K562 (cell line): ENCODE data around the gene MIP. TPM values are rescaled to one million over a fixed set of nuclear protein-coding genes. Genes with fewer than 3 reads are reported as not detected.
A peak's percentile ranks its signal among the peaks of the same experiment; 100 is the strongest.

Source experiments
- CHD2 ChIP-seq: IDR thresholded peaks from 2 replicates; pipeline ENCODE4 v1.6.1; 2011; ENCODE audit warnings: low read depth, low read length
- CSDE1 ChIP-seq, 2 experiments: fragments of 450-650 bp; IDR thresholded peaks; 2 replicates each; pipeline ENCODE4 v1.6.1; 2016; ENCODE audit warnings: mild to moderate bottlenecking in 1 of 2
- KLF16 ChIP-seq: IDR thresholded peaks from 2 replicates; pipeline ENCODE4 v1.6.1; 2016; ENCODE audit warnings: antibody characterized with exemption
- MIER1 ChIP-seq: fragments of 450-650 bp; IDR thresholded peaks from 2 replicates; pipeline ENCODE4 v1.6.1; 2016; ENCODE audit warnings: antibody characterized with exemption, mild to moderate bottlenecking, low read depth
- POLR2AphosphoS2 ChIP-seq: IDR thresholded peaks from 2 replicates; pipeline ENCODE4 v1.6.1; 2012; ENCODE audit warnings: low read length, improper control_type of control experiment
- SAFB2 ChIP-seq: fragments of 200-400 bp; formaldehyde crosslinking; IDR thresholded peaks from 2 replicates; pipeline ENCODE4 v1.6.1; 2018; ENCODE audit warnings: borderline replicate concordance, low read length, low read depth, moderate library complexity; ENCODE audit not compliant: severe bottlenecking
- SMAD1 ChIP-seq: fragments of 150-350 bp; IDR thresholded peaks from 2 replicates; pipeline ENCODE4 v1.6.1; 2014; ENCODE audit warnings: low read length, low read depth; ENCODE audit not compliant: partially characterized antibody
- SREBF1 ChIP-seq: fragments of 150-350 bp; IDR thresholded peaks from 2 replicates; pipeline ENCODE4 v1.6.1; 2014; ENCODE audit warnings: antibody characterized with exemption, low read depth, low read length, borderline replicate concordance
- ZBTB7A ChIP-seq: IDR thresholded peaks from 2 replicates; pipeline ENCODE4 v1.6.1; 2011; ENCODE audit warnings: low read depth, mild to moderate bottlenecking, low read length, moderate library complexity, borderline replicate concordance; ENCODE audit not compliant: control insufficient read depth
- ZEB2 ChIP-seq: fragments of 450-650 bp; IDR thresholded peaks from 2 replicates; pipeline ENCODE4 v1.6.1; 2016
- ZNF175 ChIP-seq: fragments of 200-800 bp; sonication (Bioruptor generic); IDR thresholded peaks from 2 replicates; pipeline ENCODE4 v1.6.1; 2016; ENCODE audit warnings: low read depth, mild to moderate bottlenecking, missing genetic modification characterization, missing compliant biosample characterization
- ZNF212 ChIP-seq: fragments of 450-650 bp; formaldehyde crosslinking; IDR thresholded peaks from 2 replicates; pipeline ENCODE4 v1.4.0; 2020; ENCODE audit warnings: mild to moderate bottlenecking
- ZNF354B ChIP-seq: fragments of 250-450 bp; sonication (Bioruptor Pico); IDR thresholded peaks from 2 replicates; pipeline ENCODE4 v1.4.0; 2020
- ZNF76 ChIP-seq: fragments of 250-450 bp; sonication (Bioruptor Pico); IDR thresholded peaks from 2 replicates; pipeline ENCODE4 v1.4.0; 2020; ENCODE audit warnings: mild to moderate bottlenecking, moderate library complexity, borderline replicate concordance
- polyA plus RNA-seq, 8 experiments: library from polyadenylated mRNA; depleted of rRNA in 4 of 8; stranded (reverse) in 5 of 8; unstranded in 3 of 8; fragments of >200 nt; fragmentation: Nextera tagmentation in 2 of 8; fragmentation: Illumina TruSeq in 1 of 8; extraction: Ambion mirVana in 2 of 8; extraction: Trizol in 1 of 8; gene quantifications; 2 replicates each; pipeline versions ENCODE4 v1.2.1 to v1.2.3, GENCODE V29; 2011 to 2014; ENCODE audit warnings: inconsistent platforms in 1 of 8, missing spikeins in 1 of 8
- total RNA-seq, 7 experiments: library from RNA; depleted of rRNA in 6 of 7; stranded (reverse); fragments of >200 nt in 6 of 7; fragmentation: Illumina TruSeq in 2 of 7; extraction: Trizol in 2 of 7; gene quantifications; 2 replicates each; pipeline versions ENCODE4 v1.2.1 to v1.2.3, GENCODE V29; 2011 to 2021; ENCODE audit warnings: low replicate concordance in 1 of 7
- TF ChIP-seq, protein P1 (sequence below): sonication (generic); formaldehyde crosslinking; IDR thresholded peaks from 2 replicates; pipeline ENCODE4 v1.8.0; 2022; ENCODE audit warnings: mild to moderate bottlenecking, missing genetic modification reagents, borderline replicate concordance
- TF ChIP-seq, protein P2 (sequence below): fragments of 250-450 bp; sonication (Bioruptor Pico); IDR thresholded peaks from 2 replicates; pipeline ENCODE4 v1.8.0; 2022; ENCODE audit warnings: inconsistent platforms, mild to moderate bottlenecking, moderate library complexity, borderline replicate concordance
- TF ChIP-seq, protein P3 (sequence below): fragments of 450-650 bp; IDR thresholded peaks from 2 replicates; pipeline ENCODE4 v1.6.1; 2016
- TF ChIP-seq, protein P4 (sequence below), 3 experiments: IDR thresholded peaks in 2 of 3; conservative IDR thresholded peaks in 1 of 3; 2 replicates each; pipeline ENCODE4 v1.5.1; 2011 to 2012; ENCODE audit warnings: low read length in 3 of 3, mild to moderate bottlenecking in 3 of 3, control low read depth in 2 of 3, improper control_type of control experiment in 1 of 3, inconsistent platforms in 1 of 3, low read depth in 1 of 3, mixed read lengths in 1 of 3, moderate library complexity in 1 of 3; ENCODE audit not compliant: insufficient read depth in 2 of 3
- TF ChIP-seq, protein P5 (sequence below): fragments of 450-650 bp; IDR thresholded peaks from 2 replicates; pipeline ENCODE4 v1.6.1; 2016; ENCODE audit warnings: antibody characterized with exemption

MIP gene
- total and polyA plus RNA-seq, 9 of the 15 experiments (the other 6 are each of a cell fraction or from before 2014, with no cell fraction given) = 0.09 to 0.36 (median 0.19) TPM; not detected in 5

DNA sequence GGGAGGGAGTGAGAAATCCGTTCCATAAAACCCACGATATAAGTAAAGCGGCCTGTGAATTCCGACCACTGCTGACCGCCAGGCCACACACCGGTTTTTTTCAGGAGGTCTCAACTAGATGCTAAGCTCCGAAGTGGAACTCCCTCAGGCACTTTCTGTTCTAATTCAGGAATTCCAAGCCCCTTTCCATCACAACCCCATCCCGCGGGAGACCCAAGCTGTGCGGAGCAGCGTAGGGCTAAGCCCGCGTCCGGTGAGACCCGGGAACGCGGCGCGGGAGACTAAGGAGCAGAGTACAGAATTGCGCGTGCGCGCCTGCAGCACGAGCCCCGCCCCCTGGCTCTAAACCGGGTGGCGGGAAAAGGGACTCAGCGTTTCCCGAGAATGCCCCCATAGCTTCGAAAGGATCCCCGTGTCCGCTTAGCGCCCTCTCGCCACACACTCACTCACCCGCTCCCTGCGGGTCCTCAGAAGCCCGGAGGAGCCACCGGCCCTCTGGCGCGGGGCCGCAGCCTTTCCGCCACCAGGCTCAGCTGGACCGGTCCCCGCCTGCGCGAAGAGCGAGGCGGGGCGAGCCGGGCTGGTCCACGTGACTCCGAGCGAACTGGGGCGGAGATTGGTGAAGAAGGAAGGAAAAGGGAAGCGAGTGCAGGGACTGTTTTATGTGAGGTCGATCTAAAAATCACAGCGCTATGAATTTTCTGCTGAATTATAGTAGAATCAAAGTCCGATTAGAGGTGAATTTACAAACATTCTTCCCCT is 5.4 kb downstream of the MIP start, which contains the start of gene TIMELESS (continued):
- TF ChIP-seq, protein P1, sequence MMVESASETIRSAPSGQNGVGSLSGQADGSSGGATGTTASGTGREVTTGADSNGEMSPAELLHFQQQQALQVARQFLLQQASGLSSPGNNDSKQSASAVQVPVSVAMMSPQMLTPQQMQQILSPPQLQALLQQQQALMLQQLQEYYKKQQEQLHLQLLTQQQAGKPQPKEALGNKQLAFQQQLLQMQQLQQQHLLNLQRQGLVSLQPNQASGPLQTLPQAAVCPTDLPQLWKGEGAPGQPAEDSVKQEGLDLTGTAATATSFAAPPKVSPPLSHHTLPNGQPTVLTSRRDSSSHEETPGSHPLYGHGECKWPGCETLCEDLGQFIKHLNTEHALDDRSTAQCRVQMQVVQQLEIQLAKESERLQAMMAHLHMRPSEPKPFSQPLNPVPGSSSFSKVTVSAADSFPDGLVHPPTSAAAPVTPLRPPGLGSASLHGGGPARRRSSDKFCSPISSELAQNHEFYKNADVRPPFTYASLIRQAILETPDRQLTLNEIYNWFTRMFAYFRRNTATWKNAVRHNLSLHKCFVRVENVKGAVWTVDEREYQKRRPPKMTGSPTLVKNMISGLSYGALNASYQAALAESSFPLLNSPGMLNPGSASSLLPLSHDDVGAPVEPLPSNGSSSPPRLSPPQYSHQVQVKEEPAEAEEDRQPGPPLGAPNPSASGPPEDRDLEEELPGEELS (CRISPR knock-in tag) = no peak; the same call in 1 of the 2 replicates
- TF ChIP-seq MIER1 (no peak), ZNF76 (CRISPR knock-in tag) (no peak), ZNF175 (CRISPR knock-in tag) (peak; percentile 13; the same call in 1 of the 2 replicates), ZBTB7A (peak; percentile 62; the same call in 1 of the 2 replicates), SREBF1 (no peak), ZNF212 (CRISPR knock-in tag) (no peak), SMAD1 (no peak), POLR2AphosphoS2 (no peak), KLF16 (no peak), ZNF354B (CRISPR knock-in tag) (no peak), SAFB2 (no peak), CHD2 (no peak; the same call in 1 of the 2 replicates), CSDE1 (IDR thresholded peaks at IDR 0.05) (peak in 1 of 2 experiments; percentile 37; a peak in 1 of 4 replicates), ZEB2 (0 out of 2 replicates have a peak, but pooled peaks have one; percentile 17)
- TF ChIP-seq, protein P2, sequence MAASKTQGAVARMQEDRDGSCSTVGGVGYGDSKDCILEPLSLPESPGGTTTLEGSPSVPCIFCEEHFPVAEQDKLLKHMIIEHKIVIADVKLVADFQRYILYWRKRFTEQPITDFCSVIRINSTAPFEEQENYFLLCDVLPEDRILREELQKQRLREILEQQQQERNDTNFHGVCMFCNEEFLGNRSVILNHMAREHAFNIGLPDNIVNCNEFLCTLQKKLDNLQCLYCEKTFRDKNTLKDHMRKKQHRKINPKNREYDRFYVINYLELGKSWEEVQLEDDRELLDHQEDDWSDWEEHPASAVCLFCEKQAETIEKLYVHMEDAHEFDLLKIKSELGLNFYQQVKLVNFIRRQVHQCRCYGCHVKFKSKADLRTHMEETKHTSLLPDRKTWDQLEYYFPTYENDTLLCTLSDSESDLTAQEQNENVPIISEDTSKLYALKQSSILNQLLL = no peak
- TF ChIP-seq, protein P3, sequence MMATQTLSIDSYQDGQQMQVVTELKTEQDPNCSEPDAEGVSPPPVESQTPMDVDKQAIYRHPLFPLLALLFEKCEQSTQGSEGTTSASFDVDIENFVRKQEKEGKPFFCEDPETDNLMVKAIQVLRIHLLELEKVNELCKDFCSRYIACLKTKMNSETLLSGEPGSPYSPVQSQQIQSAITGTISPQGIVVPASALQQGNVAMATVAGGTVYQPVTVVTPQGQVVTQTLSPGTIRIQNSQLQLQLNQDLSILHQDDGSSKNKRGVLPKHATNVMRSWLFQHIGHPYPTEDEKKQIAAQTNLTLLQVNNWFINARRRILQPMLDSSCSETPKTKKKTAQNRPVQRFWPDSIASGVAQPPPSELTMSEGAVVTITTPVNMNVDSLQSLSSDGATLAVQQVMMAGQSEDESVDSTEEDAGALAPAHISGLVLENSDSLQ = no peak
- TF ChIP-seq, protein P4, sequence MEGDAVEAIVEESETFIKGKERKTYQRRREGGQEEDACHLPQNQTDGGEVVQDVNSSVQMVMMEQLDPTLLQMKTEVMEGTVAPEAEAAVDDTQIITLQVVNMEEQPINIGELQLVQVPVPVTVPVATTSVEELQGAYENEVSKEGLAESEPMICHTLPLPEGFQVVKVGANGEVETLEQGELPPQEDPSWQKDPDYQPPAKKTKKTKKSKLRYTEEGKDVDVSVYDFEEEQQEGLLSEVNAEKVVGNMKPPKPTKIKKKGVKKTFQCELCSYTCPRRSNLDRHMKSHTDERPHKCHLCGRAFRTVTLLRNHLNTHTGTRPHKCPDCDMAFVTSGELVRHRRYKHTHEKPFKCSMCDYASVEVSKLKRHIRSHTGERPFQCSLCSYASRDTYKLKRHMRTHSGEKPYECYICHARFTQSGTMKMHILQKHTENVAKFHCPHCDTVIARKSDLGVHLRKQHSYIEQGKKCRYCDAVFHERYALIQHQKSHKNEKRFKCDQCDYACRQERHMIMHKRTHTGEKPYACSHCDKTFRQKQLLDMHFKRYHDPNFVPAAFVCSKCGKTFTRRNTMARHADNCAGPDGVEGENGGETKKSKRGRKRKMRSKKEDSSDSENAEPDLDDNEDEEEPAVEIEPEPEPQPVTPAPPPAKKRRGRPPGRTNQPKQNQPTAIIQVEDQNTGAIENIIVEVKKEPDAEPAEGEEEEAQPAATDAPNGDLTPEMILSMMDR (IDR thresholded peaks at IDR 0.05 in 2 of 3, conservative IDR thresholded peaks at IDR 0.05 in 1 of 3; ENCODE audit: insufficient read depth in 2 of 3, low read depth in 1 of 3, low read length in 3 of 3) = 0 out of 6 replicates have a peak, but pooled peaks of 1 of the 3 experiments have one; percentile 15
- TF ChIP-seq, protein P5, sequence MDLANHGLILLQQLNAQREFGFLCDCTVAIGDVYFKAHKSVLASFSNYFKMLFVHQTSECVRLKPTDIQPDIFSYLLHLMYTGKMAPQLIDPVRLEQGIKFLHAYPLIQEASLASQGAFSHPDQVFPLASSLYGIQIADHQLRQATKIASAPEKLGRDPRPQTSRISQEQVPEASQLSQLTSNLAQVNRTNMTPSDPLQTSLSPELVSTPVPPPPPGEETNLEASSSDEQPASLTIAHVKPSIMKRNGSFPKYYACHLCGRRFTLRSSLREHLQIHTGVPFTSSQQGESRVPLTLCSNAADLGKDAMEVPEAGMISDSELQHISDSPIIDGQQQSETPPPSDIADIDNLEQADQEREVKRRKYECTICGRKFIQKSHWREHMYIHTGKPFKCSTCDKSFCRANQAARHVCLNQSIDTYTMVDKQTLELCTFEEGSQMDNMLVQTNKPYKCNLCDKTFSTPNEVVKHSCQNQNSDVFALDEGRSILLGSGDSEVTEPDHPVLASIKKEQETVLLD = no peak
